Calu3 (cell line): Measurements from ENCODE around the gene KHDC3L. TPM values are rescaled to one million over a fixed set of nuclear protein-coding genes. Genes with fewer than 3 reads are reported as not detected.

Experiments
- BruUV-seq: library from RNA; stranded (reverse); fragments of 400-500 nt; replicated peaks from 2 replicates; lab custom pipeline; 2021; lab: Mats Ljungman, UMichigan
- CTCF ChIA-PET: fragments of 300-600 bp; sonication (Branson Sonifier 250); formaldehyde crosslinking; loops from one replicate; lab custom pipeline; 2022; ENCODE audit warnings: antibody characterized with exemption; lab: Charles Lee
- DNase-seq: peaks from one replicate; pipeline ENCODE4 v3.0.0; 2022
- H3K27ac Mint-ChIP-seq: one replicate; pipeline ENCODE4 v1.8.0; 2022; ENCODE audit warnings: mixed read lengths; ENCODE audit not compliant: unreplicated experiment
- H3K27me3 Mint-ChIP-seq: one replicate; pipeline ENCODE4 v1.8.0; 2022; ENCODE audit warnings: mixed read lengths; ENCODE audit not compliant: unreplicated experiment
- H3K36me3 Mint-ChIP-seq: one replicate; pipeline ENCODE4 v1.8.0; 2022; ENCODE audit warnings: mild to moderate bottlenecking, moderate library complexity, mixed read lengths; ENCODE audit not compliant: insufficient read depth, unreplicated experiment
- H3K4me1 Mint-ChIP-seq: one replicate; pipeline ENCODE4 v1.8.0; 2022; ENCODE audit warnings: mild to moderate bottlenecking, low read depth, mixed read lengths; ENCODE audit not compliant: unreplicated experiment
- H3K4me3 Mint-ChIP-seq: one replicate; pipeline ENCODE4 v1.8.0; 2022; ENCODE audit warnings: mild to moderate bottlenecking, low read depth, moderate library complexity, mixed read lengths; ENCODE audit not compliant: unreplicated experiment
- H3K9me3 Mint-ChIP-seq: one replicate; pipeline ENCODE4 v1.8.0; 2022; ENCODE audit warnings: low read depth, mixed read lengths; ENCODE audit not compliant: unreplicated experiment
- intact Hi-C: fragments of 100-400 bp; cut with micrococcal nuclease; formaldehyde crosslinking; loops from one replicate; pipeline ENCODE4 v1.10.0; 2022; ENCODE audit not compliant: unreplicated experiment
- total RNA-seq: library from RNA; stranded (reverse); gene quantifications from 2 replicates; pipeline ENCODE4 v1.2.3, GENCODE V29; 2022
- TF ChIP-seq, protein P1 (sequence below): fragments of 200-600 bp; IDR thresholded peaks from one replicate; pipeline ENCODE4 v1.8.0; 2022; ENCODE audit warnings: antibody characterized with exemption; ENCODE audit not compliant: unreplicated experiment

The KHDC3L gene
- total RNA-seq, 1 experiment from 2014 or later = not detected

DNA sequence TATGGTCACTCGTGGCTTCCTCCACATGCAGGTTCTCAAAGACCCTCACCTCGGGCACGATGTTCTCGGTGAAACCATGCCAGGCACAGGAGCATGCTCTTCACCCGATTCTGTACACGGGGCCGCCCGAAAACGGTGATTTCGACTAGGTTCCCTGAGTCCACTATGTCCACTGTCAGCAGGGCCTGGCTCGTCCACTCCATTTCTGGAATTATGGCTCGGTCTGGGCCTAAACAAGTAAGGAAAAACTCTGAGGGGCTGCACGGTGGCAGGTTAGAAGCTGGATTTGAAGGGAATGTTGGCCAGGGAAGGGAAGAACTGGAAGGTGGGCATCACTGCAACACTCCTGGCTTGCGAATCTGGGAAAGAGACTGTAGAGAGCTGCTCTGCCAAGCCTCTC, 6.7 kb downstream of the KHDC3L start:
- CTCF ChIA-PET = interaction anchor here (0.5 kb wide), 1 partner anchor 1161 kb away, joined by 3 read pairs; no protein-coding TSS in a partner anchor
- Mint-ChIP-seq H3K36me3 (no peaks in the 10 kb centered on the region), H3K27me3 (no peaks in the 10 kb centered on the region), H3K9me3 (no peaks in the 10 kb centered on the region), H3K4me3 (no peak overlapping the region), H3K4me1 (no peaks in the 10 kb centered on the region), H3K27ac (no peak overlapping the region)
- no TSS peak for BruUV-seq
- no peak for DNase-seq
- intact Hi-C loops = no loop called here
- TF ChIP-seq, protein P1, sequence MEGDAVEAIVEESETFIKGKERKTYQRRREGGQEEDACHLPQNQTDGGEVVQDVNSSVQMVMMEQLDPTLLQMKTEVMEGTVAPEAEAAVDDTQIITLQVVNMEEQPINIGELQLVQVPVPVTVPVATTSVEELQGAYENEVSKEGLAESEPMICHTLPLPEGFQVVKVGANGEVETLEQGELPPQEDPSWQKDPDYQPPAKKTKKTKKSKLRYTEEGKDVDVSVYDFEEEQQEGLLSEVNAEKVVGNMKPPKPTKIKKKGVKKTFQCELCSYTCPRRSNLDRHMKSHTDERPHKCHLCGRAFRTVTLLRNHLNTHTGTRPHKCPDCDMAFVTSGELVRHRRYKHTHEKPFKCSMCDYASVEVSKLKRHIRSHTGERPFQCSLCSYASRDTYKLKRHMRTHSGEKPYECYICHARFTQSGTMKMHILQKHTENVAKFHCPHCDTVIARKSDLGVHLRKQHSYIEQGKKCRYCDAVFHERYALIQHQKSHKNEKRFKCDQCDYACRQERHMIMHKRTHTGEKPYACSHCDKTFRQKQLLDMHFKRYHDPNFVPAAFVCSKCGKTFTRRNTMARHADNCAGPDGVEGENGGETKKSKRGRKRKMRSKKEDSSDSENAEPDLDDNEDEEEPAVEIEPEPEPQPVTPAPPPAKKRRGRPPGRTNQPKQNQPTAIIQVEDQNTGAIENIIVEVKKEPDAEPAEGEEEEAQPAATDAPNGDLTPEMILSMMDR = no peak

DNA sequence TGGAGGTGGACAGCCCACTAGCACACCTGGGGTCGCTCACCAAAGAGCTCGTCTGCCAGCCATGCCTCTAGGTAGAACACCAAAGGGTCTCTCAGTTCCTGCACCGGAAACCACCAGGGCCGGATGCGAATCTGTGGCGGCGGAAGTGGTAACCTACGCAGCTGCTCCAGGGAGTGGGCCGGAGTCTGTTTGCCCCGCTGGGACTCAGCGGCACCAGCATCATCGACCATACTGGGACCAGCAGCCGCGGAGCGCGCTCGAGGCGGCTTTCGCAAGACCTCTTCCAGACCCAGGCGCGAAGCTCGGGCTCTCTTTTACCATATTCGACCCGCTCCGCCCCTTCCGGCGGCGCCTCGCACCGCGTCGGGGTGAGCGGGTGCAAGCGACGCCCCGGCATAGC, 7.1 kb downstream of the KHDC3L start, which contains the start of gene OOEP:
Gene OOEP (minus strand): TSS at position 335 of the 400 bp plus-strand sequence. CDS start 105 bp downstream, at position 230.
- TF ChIP-seq, protein P1 = no peak
- H3K9me3 Mint-ChIP-seq = no peaks in the 10 kb centered on the region
- BruUV-seq = no TSS peak
- CTCF ChIA-PET = interaction anchor here (0.5 kb wide), 1 partner anchor 1161 kb away, joined by 3 read pairs; no protein-coding TSS in a partner anchor
- no peaks in the 10 kb centered on the region for H3K27me3 Mint-ChIP-seq
- no peak for DNase-seq
- H3K4me3 Mint-ChIP-seq = no peak within 1 kb of the TSS
- no peak within 1 kb of the TSS for H3K27ac Mint-ChIP-seq
- H3K4me1 Mint-ChIP-seq = no peaks in the 10 kb centered on the region
- intact Hi-C loops = no loop called here
- H3K36me3 Mint-ChIP-seq = no peaks in the 10 kb centered on the region

DNA sequence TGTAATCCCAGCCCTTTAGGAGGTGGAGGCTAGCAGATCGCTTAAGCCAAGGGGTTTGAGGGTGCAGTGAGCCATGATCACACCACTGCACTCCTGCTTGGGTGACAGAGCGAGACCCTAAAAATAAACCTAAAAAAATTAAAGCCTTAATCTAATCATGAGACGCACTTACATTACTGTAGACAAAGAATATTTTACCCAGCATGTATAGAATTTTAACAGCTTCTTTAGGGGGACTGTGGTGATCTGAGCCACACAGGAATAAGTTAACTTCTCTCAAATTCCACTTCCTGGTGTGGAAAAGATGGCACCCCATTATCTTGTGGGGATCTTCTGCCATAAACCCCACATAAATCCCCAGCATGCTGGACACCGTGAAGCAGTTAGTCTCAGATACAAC, 9.5 kb downstream of the KHDC3L start:
- intact Hi-C loops = no loop called here
- CTCF ChIA-PET = interaction anchor here (0.6 kb wide), 1 partner anchor 12 kb away, joined by 3 read pairs; no protein-coding TSS in a partner anchor
- DNase-seq = no peak
- Mint-ChIP-seq H3K27ac (no peak overlapping the region), H3K27me3 (no peaks in the 10 kb centered on the region), H3K36me3 (no peaks in the 10 kb centered on the region), H3K9me3 (no peaks in the 10 kb centered on the region), H3K4me3 (no peak overlapping the region), H3K4me1 (no peaks in the 10 kb centered on the region)
- no TSS peak for BruUV-seq
- TF ChIP-seq, protein P1 = no peak

DNA sequence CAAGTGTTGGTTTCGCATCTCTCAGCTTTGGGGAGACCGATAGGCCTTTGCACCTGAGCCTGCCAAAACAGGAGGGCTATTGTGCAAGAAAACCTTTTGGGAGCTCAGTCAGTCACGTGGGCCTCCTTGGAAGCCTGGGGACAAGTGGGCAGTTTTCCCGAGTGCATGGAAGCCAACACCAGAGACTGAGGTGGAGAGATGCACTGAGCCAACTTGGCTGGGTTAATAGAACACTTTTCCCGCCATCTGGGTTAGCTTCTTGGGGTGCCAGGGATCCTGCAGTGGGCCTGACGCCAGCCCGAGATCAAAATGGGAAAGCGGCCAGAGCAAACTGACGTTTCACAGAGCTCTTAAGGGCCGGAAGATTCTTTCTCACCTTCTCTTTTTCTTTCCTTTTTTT, 10.1 kb downstream of the KHDC3L start:
- H3K4me1 Mint-ChIP-seq = no peaks in the 10 kb centered on the region
- no peaks in the 10 kb centered on the region for H3K9me3 Mint-ChIP-seq
- BruUV-seq = no TSS peak
- CTCF ChIA-PET = interaction anchor here (0.6 kb wide), 1 partner anchor 12 kb away, joined by 3 read pairs; no protein-coding TSS in a partner anchor
- H3K36me3 Mint-ChIP-seq = no peaks in the 10 kb centered on the region
- TF ChIP-seq, protein P1 = no peak
- no peak for DNase-seq
- H3K27ac Mint-ChIP-seq = no peak overlapping the region
- H3K4me3 Mint-ChIP-seq = no peak overlapping the region
- no peaks in the 10 kb centered on the region for H3K27me3 Mint-ChIP-seq
- intact Hi-C loops = no loop called here
